Smooth muscle cell (in vitro differentiated cells): ENCODE results near the gene UNK. TPM values are rescaled to one million over a fixed set of nuclear protein-coding genes. Genes with fewer than 3 reads are reported as not detected.

Experiments used
- DNase-seq: peaks from one replicate; lab custom pipeline; 2025; ENCODE audit not compliant: unreplicated experiment; lab: John Stamatoyannopoulos, UW
- H2AFZ ChIP-seq: fragments of 200-600 bp; sonication (generic); 2 replicates; pipeline ENCODE4 v1.6.0; 2016; ENCODE audit warnings: antibody characterized with exemption, low read depth, mild to moderate bottlenecking
- H3F3A ChIP-seq: fragments of 200-600 bp; sonication (generic); 2 replicates; pipeline ENCODE4 v1.6.0; 2017; ENCODE audit warnings: antibody characterized with exemption, low read depth
- H3K27ac ChIP-seq: fragments of 200-600 bp; sonication (generic); 2 replicates; pipeline ENCODE4 v1.5.1; 2016; ENCODE audit warnings: low read depth, mild to moderate bottlenecking
- H3K27me3 ChIP-seq: fragments of 200-600 bp; sonication (generic); 2 replicates; pipeline ENCODE4 v1.6.1; 2016; ENCODE audit warnings: low read depth, mild to moderate bottlenecking
- H3K36me3 ChIP-seq: fragments of 200-600 bp; sonication (generic); 2 replicates; pipeline ENCODE4 v1.5.1; 2016; ENCODE audit warnings: low read depth
- H3K4me1 ChIP-seq: fragments of 200-600 bp; sonication (generic); 2 replicates; pipeline ENCODE4 v1.5.1; 2016; ENCODE audit warnings: low read depth
- H3K4me2 ChIP-seq: fragments of 200-600 bp; sonication (generic); 2 replicates; pipeline ENCODE4 v1.6.0; 2016; ENCODE audit warnings: mild to moderate bottlenecking
- H3K4me3 ChIP-seq: fragments of 200-600 bp; sonication (generic); 2 replicates; pipeline ENCODE4 v1.5.1; 2016; ENCODE audit warnings: mild to moderate bottlenecking
- H3K79me2 ChIP-seq: fragments of 200-600 bp; sonication (generic); 2 replicates; pipeline ENCODE4 v1.6.0; 2016; ENCODE audit warnings: low read depth, mild to moderate bottlenecking
- H3K9ac ChIP-seq: fragments of 200-600 bp; sonication (generic); 2 replicates; pipeline ENCODE4 v1.6.0; 2016; ENCODE audit warnings: low read depth
- H3K9me3 ChIP-seq: fragments of 200-600 bp; sonication (generic); replicated peaks from 2 replicates; pipeline ENCODE4 v1.5.1; 2016; ENCODE audit warnings: low read depth
- H4K20me1 ChIP-seq: fragments of 200-600 bp; sonication (generic); 2 replicates; pipeline ENCODE4 v1.6.0; 2016; ENCODE audit warnings: low read depth
- WGBS: methylation state at CpG from one replicate; pipeline ENCODE4 v1.1.7; 2016; ENCODE audit warnings: low lambda C conversion rate; 5-methylcytosine and 5-hydroxymethylcytosine counted together
- microRNA-seq: library from miRNA; unstranded; fragments of <30 nt; microRNA quantifications from one replicate; pipeline ENCODE4, GENCODE V29; 2016; ENCODE audit warnings: borderline number of aligned reads
- polyA plus RNA-seq: library from polyadenylated mRNA; unstranded; fragments of >200 nt; fragmentation: Nextera tagmentation; extraction: Ambion mirVana; gene quantifications from 2 replicates; pipeline ENCODE4 v1.2.1, GENCODE V29; 2016
- total RNA-seq: library from RNA; depleted of rRNA; stranded (reverse); fragments of >200 nt; gene quantifications from 2 replicates; pipeline ENCODE4 v1.2.3, GENCODE V29; 2014
- TF ChIP-seq, protein P1 (sequence below): fragments of 200-600 bp; sonication (generic); IDR thresholded peaks from 2 replicates; pipeline ENCODE4 v1.5.1; 2017; ENCODE audit warnings: borderline replicate concordance, mild to moderate bottlenecking, antibody characterized with exemption; ENCODE audit not compliant: insufficient read depth, poor library complexity, severe bottlenecking

UNK gene
- total and polyA plus RNA-seq, 2 experiments from 2014 or later, result 26.8 to 39.5 TPM

- Histone ChIP-seq H2AFZ (no peak overlapping the region), H3K27ac (peak overlapping the region; percentile 91), H3K9me3 (no peaks in the 10 kb centered on the region), H4K20me1 (no peaks in the 10 kb centered on the region), H3K4me1 (peaks cover 11% of the 10 kb centered on the region), H3K9ac (no peak overlapping the region), H3F3A (peaks cover 6% of the 10 kb centered on the region), H3K4me2 (no peak overlapping the region), H3K36me3 (no peaks in the 10 kb centered on the region), H3K27me3 (no peaks in the 10 kb centered on the region), H3K4me3 (no peak overlapping the region), H3K79me2 (no peaks in the 10 kb centered on the region)
- DNase-seq, result no peak
- TF ChIP-seq, protein P1, sequence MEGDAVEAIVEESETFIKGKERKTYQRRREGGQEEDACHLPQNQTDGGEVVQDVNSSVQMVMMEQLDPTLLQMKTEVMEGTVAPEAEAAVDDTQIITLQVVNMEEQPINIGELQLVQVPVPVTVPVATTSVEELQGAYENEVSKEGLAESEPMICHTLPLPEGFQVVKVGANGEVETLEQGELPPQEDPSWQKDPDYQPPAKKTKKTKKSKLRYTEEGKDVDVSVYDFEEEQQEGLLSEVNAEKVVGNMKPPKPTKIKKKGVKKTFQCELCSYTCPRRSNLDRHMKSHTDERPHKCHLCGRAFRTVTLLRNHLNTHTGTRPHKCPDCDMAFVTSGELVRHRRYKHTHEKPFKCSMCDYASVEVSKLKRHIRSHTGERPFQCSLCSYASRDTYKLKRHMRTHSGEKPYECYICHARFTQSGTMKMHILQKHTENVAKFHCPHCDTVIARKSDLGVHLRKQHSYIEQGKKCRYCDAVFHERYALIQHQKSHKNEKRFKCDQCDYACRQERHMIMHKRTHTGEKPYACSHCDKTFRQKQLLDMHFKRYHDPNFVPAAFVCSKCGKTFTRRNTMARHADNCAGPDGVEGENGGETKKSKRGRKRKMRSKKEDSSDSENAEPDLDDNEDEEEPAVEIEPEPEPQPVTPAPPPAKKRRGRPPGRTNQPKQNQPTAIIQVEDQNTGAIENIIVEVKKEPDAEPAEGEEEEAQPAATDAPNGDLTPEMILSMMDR, result no peak
- WGBS, result 85% methylated on average over 11 of the region's 11 CpGs
Observed at GRCh38 chr17:75873587-75874322, 89.1 kb downstream of the UNK start.

DNA sequence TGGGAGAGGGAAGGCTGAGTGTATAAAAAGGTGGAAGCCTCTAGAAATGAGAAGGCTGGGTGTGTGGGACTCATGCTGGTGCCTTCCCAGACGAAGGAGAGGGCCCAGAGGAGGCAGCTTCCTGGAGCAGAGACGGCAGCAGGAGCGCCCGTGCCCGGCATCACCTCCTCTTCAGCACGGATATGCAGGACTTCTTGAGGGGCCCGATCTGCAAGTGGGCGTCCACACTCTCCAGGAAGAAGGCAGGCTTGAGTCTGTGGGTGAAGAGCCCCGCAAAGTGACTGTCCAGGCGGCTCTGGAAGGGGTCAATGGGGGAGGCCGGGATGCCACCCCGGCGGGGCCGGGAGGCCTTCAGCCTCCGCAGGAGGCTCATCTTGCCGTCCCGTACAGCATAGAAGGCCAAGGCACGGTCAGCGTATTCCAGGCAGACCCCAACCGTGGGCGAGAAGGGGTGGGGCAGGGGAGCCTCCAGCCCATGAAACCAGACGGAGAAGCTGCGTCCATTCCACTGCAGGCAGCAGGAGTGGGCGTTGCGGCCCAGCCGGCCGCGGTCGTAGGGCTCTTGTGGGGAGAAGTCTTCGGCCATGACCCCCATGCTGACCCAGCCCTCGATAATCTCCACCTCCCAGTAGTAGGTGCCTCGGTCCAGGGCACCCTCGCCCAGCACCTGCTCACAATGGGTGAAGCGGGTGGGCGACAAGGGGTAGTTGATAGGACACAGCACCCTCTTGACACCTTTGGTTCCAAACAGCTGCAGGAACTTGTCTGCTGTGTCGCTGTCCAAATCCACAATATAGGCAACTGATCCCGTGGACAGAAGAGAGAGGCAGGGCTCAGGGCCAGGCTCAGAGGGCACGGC lies 89.9 kb downstream of the UNK start:
- H4K20me1 ChIP-seq, result no peaks in the 10 kb centered on the region
- H3K27me3 ChIP-seq, result no peaks in the 10 kb centered on the region
- no peak overlapping the region for H3K9ac ChIP-seq
- H3K4me1 ChIP-seq, result peaks cover 11% of the 10 kb centered on the region
- TF ChIP-seq, protein P1, result no peak
- no peak overlapping the region for H2AFZ ChIP-seq
- no peaks in the 10 kb centered on the region for H3K9me3 ChIP-seq
- no peaks in the 10 kb centered on the region for H3K36me3 ChIP-seq
- peaks cover 14% of the 10 kb centered on the region for H3F3A ChIP-seq
- H3K79me2 ChIP-seq, result no peaks in the 10 kb centered on the region
- no peak for DNase-seq
- no peak overlapping the region for H3K4me3 ChIP-seq
- no peak overlapping the region for H3K4me2 ChIP-seq
- WGBS, result 92% methylated on average over 31 of the region's 38 CpGs
- no peak overlapping the region for H3K27ac ChIP-seq

Small RNA genes lying within 50 kb of the gene (microRNA-seq; reads per million reads assigned to microRNA genes)
- gene MIR4738, result not detected

Other genes with a start within 250 kb of the UNK start
- gene MYO15B, start 197.0 kb upstream of the UNK start, total RNA-seq, result 10.5 and 14.7 TPM in 2 replicates
- 17.5 and 43.9 TPM in 2 replicates for gene MYO15B, start 197.0 kb upstream of the UNK start, polyA plus RNA-seq
- 0.13 and 1.7 TPM in 2 replicates for gene SMIM5, start 151.4 kb upstream of the UNK start, total RNA-seq
- 0.80 and 1.2 TPM in 2 replicates for gene SMIM5, start 151.4 kb upstream of the UNK start, polyA plus RNA-seq
- gene RECQL5, start 117.7 kb upstream of the UNK start, total RNA-seq, result 12.5 and 38.2 TPM in 2 replicates
- gene RECQL5, start 117.7 kb upstream of the UNK start, polyA plus RNA-seq, result 15.4 and 15.7 TPM in 2 replicates
- 75.4 and 87.7 TPM in 2 replicates for gene SAP30BP, start 117.5 kb upstream of the UNK start, total RNA-seq
- gene SAP30BP, start 117.5 kb upstream of the UNK start, polyA plus RNA-seq, result 119 and 135 TPM in 2 replicates
- 66.0 and 83.8 TPM in 2 replicates for gene ITGB4, start 63.3 kb upstream of the UNK start, total RNA-seq
- 47.2 and 233 TPM in 2 replicates for gene ITGB4, start 63.3 kb upstream of the UNK start, polyA plus RNA-seq
- gene GALK1, start 19.6 kb upstream of the UNK start, total RNA-seq, result 31.1 and 32.7 TPM in 2 replicates
- gene GALK1, start 19.6 kb upstream of the UNK start, polyA plus RNA-seq, result 88.8 and 108 TPM in 2 replicates
- gene UNC13D, start 59.6 kb downstream of the UNK start, total RNA-seq, result 4.5 TPM in 2 replicates
- 2.4 and 9.6 TPM in 2 replicates for gene UNC13D, start 59.6 kb downstream of the UNK start, polyA plus RNA-seq
- gene WBP2, start 70.5 kb downstream of the UNK start, total RNA-seq, result 26.4 and 27.6 TPM in 2 replicates
- gene WBP2, start 70.5 kb downstream of the UNK start, polyA plus RNA-seq, result 91.4 and 111 TPM in 2 replicates
- 3.8 and 8.7 TPM in 2 replicates for gene TRIM47, start 93.8 kb downstream of the UNK start, total RNA-seq
- gene TRIM47, start 93.8 kb downstream of the UNK start, polyA plus RNA-seq, result 16.1 and 31.7 TPM in 2 replicates
- 9.8 and 13.3 TPM in 2 replicates for gene TRIM65, start 112.1 kb downstream of the UNK start, total RNA-seq
- 15.4 and 17.4 TPM in 2 replicates for gene TRIM65, start 112.1 kb downstream of the UNK start, polyA plus RNA-seq
- 32.6 and 48.4 TPM in 2 replicates for gene MRPL38, start 120.1 kb downstream of the UNK start, total RNA-seq
- gene MRPL38, start 120.1 kb downstream of the UNK start, polyA plus RNA-seq, result 90.5 and 107 TPM in 2 replicates
- 8.4 and 21.8 TPM in 2 replicates for gene FBF1, start 156.2 kb downstream of the UNK start, total RNA-seq
- gene FBF1, start 156.2 kb downstream of the UNK start, polyA plus RNA-seq, result 4.6 and 8.2 TPM in 2 replicates
- gene ACOX1, start 194.4 kb downstream of the UNK start, total RNA-seq, result 35.3 and 46.7 TPM in 2 replicates
- gene ACOX1, start 194.4 kb downstream of the UNK start, polyA plus RNA-seq, result 25.9 and 30.2 TPM in 2 replicates
- gene TEN1, start 194.4 kb downstream of the UNK start, total RNA-seq, result 4.2 and 15.5 TPM in 2 replicates
- 19.2 and 25.6 TPM in 2 replicates for gene TEN1, start 194.4 kb downstream of the UNK start, polyA plus RNA-seq
- 1.0 and 1.2 TPM in 2 replicates for gene CDK3, start 216.0 kb downstream of the UNK start, total RNA-seq
- gene CDK3, start 216.0 kb downstream of the UNK start, polyA plus RNA-seq, result 3.9 and 10.2 TPM in 2 replicates
- gene EVPL, start 242.5 kb downstream of the UNK start, total RNA-seq, result 1.6 and 1.9 TPM in 2 replicates
- 0.77 and 2.0 TPM in 2 replicates for gene EVPL, start 242.5 kb downstream of the UNK start, polyA plus RNA-seq